GM20431 (cell line): Measurements from ENCODE around the gene ACLY.
"Not testable (repeated sequence)": the region's sequence is repeated elsewhere in the genome, so short reads cannot be mapped to it uniquely, and the experiment has no call there.

ENCODE experiments used
- in situ Hi-C: fragments of 300-500 bp; cut with MseI, MboI; formaldehyde crosslinking; loops from one replicate; pipeline ENCODE4 v1.15.0; 2020; ENCODE audit warnings: low sequenced_read_pairs; ENCODE audit not compliant: unreplicated experiment

The ACLY gene

GRCh38 chr17:41840781-41841180, 78.0 kb downstream of the ACLY start:
- in situ Hi-C loops = not testable (repeated sequence)

GRCh38 chr17:41839448-41839847, 79.3 kb downstream of the ACLY start:
- in situ Hi-C loops = not testable (repeated sequence)

- in situ Hi-C loops = no loop called here
Measured at GRCh38 chr17:41837761-41838538, 80.8 kb downstream of the ACLY start, which contains the start of gene KLHL10. Gene KLHL10, plus strand, starts transcription at chr17:41837825. Its CDS starts 108 bp downstream, at chr17:41837933.

- in situ Hi-C loops = no loop called here
Measured at GRCh38 chr17:41836550-41837196, 82.1 kb downstream of the ACLY start.

- in situ Hi-C loops = no loop called here
Measured at GRCh38 chr17:41835800-41836549, 82.8 kb downstream of the ACLY start, which contains the start of gene NT5C3B. Gene NT5C3B, minus strand, starts transcription at chr17:41836232. Its CDS starts 39 bp downstream, at chr17:41836193.

- in situ Hi-C loops = no loop called here
Measured at GRCh38 chr17:41835214-41835799, 83.4 kb downstream of the ACLY start.

GRCh38 chr17:41829961-41830360, 88.8 kb downstream of the ACLY start:
- in situ Hi-C loops = not testable (repeated sequence)

- in situ Hi-C loops = no loop called here
Measured at GRCh38 chr17:41825175-41825845, 93.4 kb downstream of the ACLY start.

- in situ Hi-C loops = no loop called here
Measured at GRCh38 chr17:41824086-41824485, 94.7 kb downstream of the ACLY start.

- in situ Hi-C loops = no loop called here
Measured at GRCh38 chr17:41823580-41823979, 95.2 kb downstream of the ACLY start.

GRCh38 chr17:41823141-41823524, 95.6 kb downstream of the ACLY start:
- in situ Hi-C loops = no loop called here

- in situ Hi-C loops = no loop called here
Measured at GRCh38 chr17:41822216-41823140, 96.3 kb downstream of the ACLY start.

- in situ Hi-C loops = no loop called here
Measured at GRCh38 chr17:41821776-41822175, 97.0 kb downstream of the ACLY start.

- in situ Hi-C loops = no loop called here
Measured at GRCh38 chr17:41818024-41818423, 100.7 kb downstream of the ACLY start.
